Thyroid gland (tissue), 4 donors: ENCODE results near the gene MTSS2. TPM values are rescaled to one million over a fixed set of nuclear protein-coding genes. Genes with fewer than 3 reads are reported as not detected.
A peak's percentile ranks its signal among the peaks of the same experiment; 100 is the strongest.

Experiments used
- DNase-seq, 2 donors: peaks; one replicate each; pipeline ENCODE4 v3.0.0-alpha.2; 2019
- H3K27ac ChIP-seq, 3 donors: fragments of 200-600 bp; sonication (generic); 1 replicate in 2 of 3; 2 replicates in 1 of 3; pipeline ENCODE4 v1.5.1; 2016 to 2019; ENCODE audit warnings: mild to moderate bottlenecking in 1 of 3, moderate library complexity in 1 of 3
- H3K27me3 ChIP-seq: fragments of 200-600 bp; sonication (generic); one replicate; pipeline ENCODE4 v1.5.1; 2019
- H3K36me3 ChIP-seq, 2 donors: fragments of 200-600 bp; sonication (generic); one replicate each; pipeline ENCODE4 v1.5.1; 2016 to 2019
- H3K4me1 ChIP-seq, 2 donors: fragments of 200-600 bp; sonication (generic); one replicate each; pipeline ENCODE4 v1.5.1; 2017 to 2019
- H3K4me3 ChIP-seq, 3 donors: fragments of 200-600 bp; sonication (generic); replicated peaks in 1 of 3; 1 replicate in 2 of 3; 2 replicates in 1 of 3; pipeline ENCODE4 v1.5.1; 2016; ENCODE audit warnings: mild to moderate bottlenecking in 1 of 3
- H3K9me3 ChIP-seq: fragments of 200-600 bp; sonication (generic); one replicate; pipeline ENCODE4 v1.5.1; 2017
- CTCF ChIP-seq, 6 experiments: fragments of 200-600 bp in 3 of 6; fragments of 450-650 bp in 3 of 6; sonication (generic) in 3 of 6; IDR thresholded peaks; one replicate each; pipeline ENCODE4 v1.5.1; 2016 to 2019; ENCODE audit warnings: antibody characterized with exemption in 6 of 6, mild to moderate bottlenecking in 2 of 6, inconsistent platforms in 1 of 6, moderate library complexity in 1 of 6
- POLR2A ChIP-seq, 2 donors: fragments of 450-650 bp; IDR thresholded peaks; one replicate each; pipeline ENCODE4 v1.6.1; 2017; ENCODE audit warnings: antibody characterized with exemption in 2 of 2, mild to moderate bottlenecking in 2 of 2, moderate library complexity in 1 of 2
- WGBS, 2 donors: methylation state at CpG; one replicate each; pipeline ENCODE4 v1.1.5; 2017; 5-methylcytosine and 5-hydroxymethylcytosine counted together
- intact Hi-C: fragments of 100-400 bp; cut with DNase I; formaldehyde crosslinking; loops from one replicate; pipeline ENCODE4 v1.15.1; 2023
- total RNA-seq, 4 donors: library from RNA; depleted of rRNA; stranded (reverse); fragments of >200 nt; gene quantifications; one replicate each; pipeline ENCODE4 v1.2.3, GENCODE V29; 2016

MTSS2 gene
- total RNA-seq, 4 donors from 2014 or later, result 11.3 to 39.8 (median 26.7) TPM

- peak overlapping the region in 2 of 3 donors; percentile 2 to 28 for H3K27ac ChIP-seq
Measured at GRCh38 chr16:70696952-70697593, 11.2 kb upstream of the MTSS2 start.

GRCh38 chr16:70696355-70696754 is 10.5 kb upstream of the MTSS2 start:
- intact Hi-C loops, result no loop called here
- Histone ChIP-seq H3K9me3 (no peaks in the 10 kb centered on the region), H3K4me1 (peaks cover 8 to 69% of the 10 kb centered on the region in 2 donors), H3K36me3 (peaks cover 0 to 4% of the 10 kb centered on the region in 2 donors), H3K4me3 (no peak overlapping the region), H3K27ac (peak overlapping the region in 1 of 3 donors; percentile 24), H3K27me3 (no peaks in the 10 kb centered on the region)
- WGBS, 2 donors, result 84 to 93% methylated on average over 6 of the region's 8 CpGs
- no peak for DNase-seq
- no peak for TF ChIP-seq POLR2A (IDR thresholded peaks at IDR 0.05)
- no peak for TF ChIP-seq CTCF (IDR thresholded peaks at IDR 0.05)

More at GRCh38 chr16:70696952-70697593, 11.2 kb upstream of the MTSS2 start:
- Histone ChIP-seq H3K9me3 (no peaks in the 10 kb centered on the region), H3K36me3 (peaks cover 0 to 4% of the 10 kb centered on the region in 2 donors), H3K4me3 (no peak overlapping the region), H3K4me1 (peaks cover 8 to 66% of the 10 kb centered on the region in 2 donors), H3K27me3 (no peaks in the 10 kb centered on the region)
- WGBS, 2 donors, result 66 to 68% methylated on average over 16 to 17 of the region's 19 CpGs
- DNase-seq, result peak; percentile 63
- intact Hi-C loops, result no loop called here
- no peak for TF ChIP-seq CTCF (IDR thresholded peaks at IDR 0.05)
- no peak for TF ChIP-seq POLR2A (IDR thresholded peaks at IDR 0.05)

GRCh38 chr16:70695331-70696070 is 9.6 kb upstream of the MTSS2 start:
- intact Hi-C loops, result no loop called here
- peaks cover 0 to 4% of the 10 kb centered on the region in 2 donors for H3K36me3 ChIP-seq
- WGBS, 2 donors, result 36 to 58% methylated on average over 7 to 14 of the region's 14 CpGs
- no peaks in the 10 kb centered on the region for H3K27me3 ChIP-seq
- peak; percentile 69 to 70 for DNase-seq
- TF ChIP-seq CTCF (IDR thresholded peaks at IDR 0.05) (no peak), POLR2A (IDR thresholded peaks at IDR 0.05) (no peak)
- H3K4me1 ChIP-seq, result peaks cover 3 to 69% of the 10 kb centered on the region in 2 donors
- no peak overlapping the region for H3K4me3 ChIP-seq
- no peaks in the 10 kb centered on the region for H3K9me3 ChIP-seq
- H3K27ac ChIP-seq, result peak overlapping the region in 2 of 3 donors; percentile 12 to 30

GRCh38 chr16:70694868-70695218 is 9.0 kb upstream of the MTSS2 start:
- TF ChIP-seq CTCF (IDR thresholded peaks at IDR 0.05) (no peak), POLR2A (IDR thresholded peaks at IDR 0.05) (no peak)
- intact Hi-C loops, result no loop called here
- Histone ChIP-seq H3K4me3 (no peak overlapping the region), H3K36me3 (peaks cover 0 to 4% of the 10 kb centered on the region in 2 donors), H3K9me3 (no peaks in the 10 kb centered on the region), H3K27ac (peak overlapping the region in 1 of 3 donors; percentile 12), H3K4me1 (peaks cover 3 to 66% of the 10 kb centered on the region in 2 donors), H3K27me3 (no peaks in the 10 kb centered on the region)
- 94 to 97% methylated on average over 3 to 4 of the region's 4 CpGs for WGBS, 2 donors
- DNase-seq, result no peak
